Retina (tissue), 1 donor: ENCODE results near the gene TPI1.

ENCODE experiments used
- DNase-seq: peaks from one replicate; pipeline ENCODE4 v3.0.0-alpha.2; 2016

TPI1 gene

DNA sequence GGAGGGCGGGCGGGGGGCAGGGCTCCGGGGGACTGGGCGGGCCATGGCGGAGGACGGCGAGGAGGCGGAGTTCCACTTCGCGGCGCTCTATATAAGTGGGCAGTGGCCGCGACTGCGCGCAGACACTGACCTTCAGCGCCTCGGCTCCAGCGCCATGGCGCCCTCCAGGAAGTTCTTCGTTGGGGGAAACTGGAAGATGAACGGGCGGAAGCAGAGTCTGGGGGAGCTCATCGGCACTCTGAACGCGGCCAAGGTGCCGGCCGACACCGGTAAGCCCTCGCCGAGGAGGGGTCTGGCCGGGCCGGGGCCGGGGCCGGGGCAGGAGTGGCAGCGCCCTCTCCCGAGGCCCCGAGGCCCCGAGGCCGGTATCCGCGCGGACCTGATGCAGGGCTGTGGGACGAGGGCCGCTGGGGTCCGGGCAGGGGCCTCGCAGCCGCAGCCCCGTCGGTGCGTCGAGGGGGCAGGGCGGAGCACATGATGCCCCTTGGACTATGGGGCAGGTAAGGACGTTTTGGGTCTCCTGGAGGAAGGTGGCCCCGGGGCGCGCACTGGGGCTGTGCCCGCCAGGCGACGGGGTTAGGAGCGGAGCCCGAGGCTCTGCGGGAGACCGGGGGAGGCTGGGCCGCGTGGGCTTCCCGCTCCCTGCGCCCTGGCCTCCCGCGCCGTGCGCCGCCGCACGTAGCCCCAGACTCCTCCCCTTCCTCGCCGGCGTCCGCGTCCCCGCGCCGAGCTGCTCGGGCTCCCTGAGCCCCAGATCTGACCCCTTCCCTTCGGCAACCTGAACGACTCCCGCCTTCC, at the start of gene TPI1:
Gene TPI1, plus strand, starts transcription at position 119 of the 798 bp plus-strand sequence. Its CDS starts 36 bp downstream, at position 155.
- peak; percentile 86 for DNase-seq

DNA sequence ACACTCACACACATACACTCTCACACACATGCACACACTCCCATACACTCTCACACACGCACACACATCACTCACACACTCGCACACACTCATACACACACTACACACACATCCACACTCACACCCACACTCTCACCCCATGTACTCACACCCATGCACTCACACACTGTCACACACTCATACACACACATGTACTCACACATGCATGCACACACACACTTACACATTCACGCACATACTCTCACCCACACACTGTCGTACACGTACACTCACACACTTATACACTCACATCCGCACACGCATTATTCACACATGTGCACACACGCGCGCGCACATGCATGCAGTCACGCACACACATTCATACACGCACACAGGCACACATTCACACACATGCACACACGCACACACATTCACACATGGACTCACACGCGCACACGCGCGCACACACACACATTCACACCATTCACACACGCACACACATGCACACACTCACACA, 49.6 kb upstream of the TPI1 start:
- no peak for DNase-seq

DNA sequence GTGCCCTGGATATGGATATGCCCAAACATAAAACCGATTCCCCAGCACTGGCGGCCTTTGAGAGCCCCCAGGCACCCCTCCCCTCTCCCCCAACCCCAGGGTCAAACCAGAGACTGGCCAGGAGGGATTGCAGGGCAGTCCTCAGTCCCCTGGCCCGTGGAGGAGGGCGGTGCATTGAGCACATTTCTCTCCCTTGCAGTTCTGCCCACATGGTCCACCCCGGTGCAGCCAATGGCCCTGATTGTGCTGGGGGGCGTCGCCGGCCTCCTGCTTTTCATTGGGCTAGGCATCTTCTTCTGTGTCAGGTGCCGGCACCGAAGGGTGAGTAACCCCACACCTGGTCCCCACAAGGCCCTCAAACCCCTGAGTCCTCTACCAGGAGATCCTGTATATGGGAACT, 49.1 kb upstream of the TPI1 start:
- peak; percentile 44 for DNase-seq

DNA sequence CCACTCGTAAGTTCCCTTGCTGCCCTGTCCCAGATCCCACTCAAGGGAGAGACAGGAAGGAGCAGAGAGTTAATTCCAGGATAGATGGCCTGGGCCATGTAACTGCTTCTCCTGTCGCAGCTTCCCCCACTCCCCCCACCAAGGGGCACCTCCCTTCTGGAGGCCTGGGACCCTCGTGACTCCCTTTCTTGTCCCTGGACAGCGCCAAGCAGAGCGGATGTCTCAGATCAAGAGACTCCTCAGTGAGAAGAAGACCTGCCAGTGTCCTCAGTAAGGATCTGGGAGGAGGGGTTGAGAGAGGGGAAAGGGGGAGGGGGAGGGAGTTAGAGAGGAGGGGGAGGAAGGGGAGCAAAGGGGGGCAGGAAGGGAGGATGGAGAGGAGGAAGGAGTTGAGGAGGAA, 48.7 kb upstream of the TPI1 start:
- DNase-seq, result no peak

DNA sequence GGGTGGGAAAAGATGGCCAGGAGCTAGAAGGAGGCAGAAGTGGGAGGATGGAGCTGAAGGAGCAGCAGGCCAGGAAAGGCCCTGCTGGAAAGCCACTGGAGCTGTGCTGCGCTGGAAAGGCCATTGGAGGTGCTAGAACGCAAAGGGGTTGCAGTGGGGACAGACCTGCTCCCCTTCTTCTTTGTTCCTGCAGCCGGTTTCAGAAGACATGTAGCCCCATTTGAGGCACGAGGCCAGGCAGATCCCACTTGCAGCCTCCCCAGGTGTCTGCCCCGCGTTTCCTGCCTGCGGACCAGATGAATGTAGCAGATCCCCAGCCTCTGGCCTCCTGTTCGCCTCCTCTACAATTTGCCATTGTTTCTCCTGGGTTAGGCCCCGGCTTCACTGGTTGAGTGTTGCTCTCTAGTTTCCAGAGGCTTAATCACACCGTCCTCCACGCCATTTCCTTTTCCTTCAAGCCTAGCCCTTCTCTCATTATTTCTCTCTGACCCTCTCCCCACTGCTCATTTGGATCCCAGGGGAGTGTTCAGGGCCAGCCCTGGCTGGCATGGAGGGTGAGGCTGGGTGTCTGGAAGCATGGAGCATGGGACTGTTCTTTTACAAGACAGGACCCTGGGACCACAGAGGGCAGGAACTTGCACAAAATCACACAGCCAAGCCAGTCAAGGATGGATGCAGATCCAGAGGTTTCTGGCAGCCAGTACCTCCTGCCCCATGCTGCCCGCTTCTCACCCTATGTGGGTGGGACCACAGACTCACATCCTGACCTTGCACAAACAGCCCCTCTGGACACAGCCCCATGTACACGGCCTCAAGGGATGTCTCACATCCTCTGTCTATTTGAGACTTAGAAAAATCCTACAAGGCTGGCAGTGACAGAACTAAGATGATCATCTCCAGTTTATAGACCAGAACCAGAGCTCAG, 48.0 kb upstream of the TPI1 start:
- peak; percentile 36 for DNase-seq

DNA sequence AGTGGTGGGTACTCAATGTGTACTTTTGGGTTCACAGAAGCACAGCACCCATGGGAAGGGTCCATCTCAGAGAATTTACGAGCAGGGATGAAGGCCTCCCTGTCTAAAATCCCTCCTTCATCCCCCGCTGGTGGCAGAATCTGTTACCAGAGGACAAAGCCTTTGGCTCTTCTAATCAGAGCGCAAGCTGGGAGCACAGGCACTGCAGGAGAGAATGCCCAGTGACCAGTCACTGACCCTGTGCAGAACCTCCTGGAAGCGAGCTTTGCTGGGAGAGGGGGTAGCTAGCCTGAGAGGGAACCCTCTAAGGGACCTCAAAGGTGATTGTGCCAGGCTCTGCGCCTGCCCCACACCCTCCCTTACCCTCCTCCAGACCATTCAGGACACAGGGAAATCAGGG, 47.2 kb upstream of the TPI1 start:
- DNase-seq, result peak; percentile 75

DNA sequence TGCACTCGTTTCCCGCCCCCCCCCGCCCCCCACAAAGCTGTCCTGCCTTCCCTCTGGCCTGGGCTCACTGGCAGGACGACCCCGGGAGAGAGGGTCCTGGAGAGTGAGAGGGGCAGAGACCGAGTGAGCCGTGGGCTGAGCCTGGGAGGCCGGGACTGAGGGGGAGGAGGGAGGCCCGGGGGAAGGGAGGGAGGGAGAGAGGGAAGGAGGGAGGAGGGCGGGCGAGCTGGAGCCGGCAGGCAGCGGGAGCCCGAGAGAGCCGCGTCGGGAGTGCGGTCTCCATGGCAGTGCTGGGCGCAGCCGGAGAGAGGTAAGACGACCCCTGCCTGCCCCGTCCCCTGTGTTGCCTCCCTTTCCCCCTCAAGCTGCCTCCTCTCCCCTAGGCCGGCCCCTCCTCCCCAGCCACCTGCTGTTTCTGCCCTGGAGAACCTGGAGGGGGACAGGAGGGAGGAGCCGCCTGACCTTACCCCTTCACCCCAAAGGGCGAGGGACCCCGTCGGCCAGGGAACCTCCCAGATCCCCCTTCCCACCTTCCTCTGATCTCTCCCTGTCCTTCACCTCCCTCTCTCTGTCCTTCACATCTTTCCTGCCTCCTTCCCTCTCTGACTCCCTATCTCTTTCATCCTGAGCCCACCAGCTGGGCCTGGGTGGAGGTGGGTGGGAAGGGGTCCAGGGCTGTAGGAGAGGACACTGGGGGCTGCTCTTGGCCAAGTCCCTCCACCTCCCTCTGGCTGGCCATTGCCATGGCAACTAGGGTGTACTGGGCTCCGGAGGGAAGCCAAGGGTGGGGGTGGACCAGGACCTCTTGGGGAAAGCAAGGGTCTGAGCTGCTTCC, 45.5 kb upstream of the TPI1 start, which contains the start of gene GPR162:
Gene GPR162, plus strand, starts transcription at position 231 of the 835 bp plus-strand sequence. CDS start 2,078 bp downstream, outside the sequence.
- DNase-seq, result peak; percentile 80

DNA sequence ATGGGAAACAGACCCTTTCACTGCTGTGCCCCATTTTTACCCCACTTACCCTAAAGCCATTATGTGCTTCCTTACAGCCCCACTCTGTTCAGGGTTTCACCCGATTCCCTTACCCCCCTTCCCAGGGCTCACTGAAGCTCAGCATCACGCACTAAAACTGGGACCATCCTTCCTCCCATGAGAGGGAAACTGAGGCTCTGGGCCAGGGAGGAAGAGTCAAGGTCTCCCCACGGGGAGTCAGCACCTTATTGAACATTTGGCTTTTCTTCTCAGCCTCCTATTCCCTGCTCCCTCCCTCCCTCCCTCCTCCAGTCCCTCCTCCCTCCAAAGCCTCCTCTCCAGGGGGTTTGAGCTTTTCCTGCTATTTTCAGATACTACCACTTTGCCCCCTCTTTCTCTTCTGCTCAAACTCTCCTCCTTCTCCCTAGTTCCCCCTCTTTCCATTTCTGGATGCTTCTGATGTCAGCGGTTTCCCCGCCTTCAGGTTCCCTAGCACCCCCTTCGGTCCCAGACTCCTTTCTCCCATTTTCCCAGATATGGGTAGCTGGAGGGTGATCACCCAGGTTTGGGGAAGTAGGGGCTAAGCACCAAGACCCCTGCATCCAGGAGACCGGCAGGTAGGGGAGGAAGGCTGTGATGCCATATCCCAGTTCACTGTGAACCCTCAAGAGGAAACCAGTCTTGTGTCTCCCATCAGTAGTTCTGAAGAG, 44.8 kb upstream of the TPI1 start:
- no peak for DNase-seq

DNA sequence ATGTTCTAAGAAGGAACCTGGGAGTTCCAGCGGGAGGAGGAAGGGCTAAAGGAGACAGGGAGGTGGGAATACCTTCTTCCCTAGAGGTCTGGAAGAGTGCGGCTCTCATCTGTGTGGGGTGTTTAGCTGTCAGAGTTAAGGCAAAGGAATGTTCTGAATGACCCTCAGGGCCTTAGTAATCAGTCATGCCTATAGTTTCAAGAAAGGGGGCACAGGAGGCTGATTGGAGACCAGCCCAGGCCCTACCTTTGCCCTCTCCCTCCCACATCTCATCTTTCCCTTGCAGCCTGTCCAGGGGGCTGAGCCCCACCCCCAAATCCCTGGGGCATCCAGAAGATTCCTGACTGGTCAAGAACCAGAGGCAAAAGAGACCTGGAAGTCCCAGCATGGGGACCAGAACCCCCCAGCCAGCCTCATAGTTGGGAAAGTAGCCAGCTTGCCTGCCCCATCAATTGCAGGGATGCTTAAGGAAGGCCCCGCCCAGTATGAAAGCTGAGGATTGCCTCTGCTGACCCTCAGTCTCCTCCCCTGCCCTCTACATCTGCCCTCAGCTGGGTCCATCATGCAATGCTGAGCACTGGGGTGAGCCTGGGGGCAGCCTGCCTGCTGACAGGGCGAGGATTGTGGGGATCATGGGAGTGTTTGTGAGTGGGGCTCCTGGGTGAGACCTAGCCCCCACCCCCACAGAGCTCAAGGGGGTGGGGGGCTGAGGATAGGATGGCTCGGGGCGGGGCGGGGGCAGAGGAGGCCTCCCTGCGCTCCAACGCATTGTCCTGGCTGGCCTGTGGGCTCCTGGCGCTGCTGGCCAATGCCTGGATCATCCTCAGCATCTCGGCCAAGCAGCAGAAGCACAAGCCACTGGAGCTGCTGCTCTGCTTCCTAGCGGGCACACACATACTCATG, 43.9 kb upstream of the TPI1 start:
- no peak for DNase-seq

DNA sequence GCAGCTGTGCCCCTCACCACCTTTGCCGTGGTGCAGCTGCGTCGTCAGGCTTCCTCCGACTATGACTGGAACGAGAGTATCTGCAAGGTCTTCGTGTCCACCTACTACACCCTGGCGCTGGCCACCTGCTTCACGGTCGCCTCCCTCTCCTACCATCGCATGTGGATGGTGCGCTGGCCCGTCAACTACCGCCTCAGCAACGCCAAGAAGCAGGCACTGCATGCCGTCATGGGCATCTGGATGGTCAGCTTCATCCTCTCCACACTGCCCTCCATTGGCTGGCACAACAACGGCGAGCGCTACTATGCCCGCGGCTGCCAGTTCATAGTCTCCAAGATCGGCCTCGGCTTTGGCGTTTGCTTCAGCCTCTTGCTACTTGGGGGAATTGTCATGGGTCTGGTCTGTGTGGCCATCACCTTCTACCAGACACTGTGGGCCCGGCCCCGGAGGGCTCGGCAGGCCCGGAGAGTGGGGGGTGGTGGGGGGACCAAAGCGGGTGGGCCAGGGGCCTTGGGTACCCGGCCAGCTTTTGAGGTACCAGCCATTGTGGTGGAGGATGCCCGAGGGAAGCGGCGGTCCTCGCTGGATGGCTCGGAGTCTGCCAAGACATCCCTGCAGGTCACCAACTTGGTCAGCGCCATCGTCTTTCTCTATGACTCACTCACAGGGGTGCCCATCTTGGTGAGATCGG, 43.1 kb upstream of the TPI1 start:
- no peak for DNase-seq

DNA sequence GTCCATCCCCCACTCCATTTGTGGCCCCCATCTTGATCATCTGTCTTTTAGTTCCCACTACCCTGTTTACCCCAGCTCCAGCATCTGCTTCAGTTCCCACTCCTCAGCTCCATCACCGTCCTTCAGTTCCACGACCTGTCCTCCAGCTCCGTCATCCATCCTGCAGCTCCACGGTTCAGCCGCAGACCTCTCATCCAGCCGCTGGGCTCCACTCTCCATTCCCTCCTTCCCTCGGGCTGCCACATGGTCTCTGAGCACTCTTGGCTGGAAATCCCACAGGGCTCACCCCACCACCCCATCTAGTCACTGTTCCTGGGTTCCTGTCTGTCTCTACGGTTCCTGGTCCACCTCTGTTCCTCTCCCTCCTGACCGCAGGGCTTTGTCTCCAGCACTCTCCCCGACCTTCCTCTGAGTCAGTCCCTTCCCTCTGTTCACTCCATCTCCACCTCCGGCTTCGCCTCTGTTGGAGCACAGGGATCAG, 42.4 kb upstream of the TPI1 start:
- peak; percentile 29 for DNase-seq

DNA sequence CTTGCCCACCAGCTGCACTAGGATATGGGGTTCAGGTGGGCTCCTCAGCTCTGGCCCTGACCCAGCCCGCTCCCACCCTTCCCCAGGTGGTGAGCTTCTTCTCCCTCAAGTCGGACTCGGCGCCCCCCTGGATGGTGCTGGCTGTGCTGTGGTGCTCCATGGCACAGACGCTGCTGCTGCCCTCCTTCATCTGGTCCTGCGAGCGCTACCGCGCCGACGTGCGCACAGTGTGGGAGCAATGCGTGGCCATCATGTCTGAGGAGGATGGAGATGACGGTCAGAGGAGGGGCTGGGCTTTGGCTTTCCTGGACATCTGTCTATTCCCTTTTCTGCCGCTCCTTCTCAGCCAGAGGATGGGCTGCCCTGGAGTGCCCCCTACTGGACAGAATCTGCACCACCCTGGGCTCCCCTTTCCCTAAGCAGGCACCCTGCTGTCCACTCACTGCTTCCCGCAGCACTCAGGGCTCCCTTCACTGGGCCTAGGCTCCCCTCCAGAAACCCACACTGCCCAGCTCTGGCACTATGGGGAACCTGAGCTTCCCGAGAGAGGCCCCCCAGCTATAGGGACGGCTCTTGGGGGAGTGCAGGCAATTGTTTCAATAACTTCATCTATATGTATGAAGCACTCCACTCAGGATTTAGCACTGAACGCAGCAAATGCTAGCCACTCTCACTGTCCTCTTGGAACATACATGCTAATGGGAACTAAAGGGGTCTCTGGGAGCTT, 41.8 kb upstream of the TPI1 start:
- peak; percentile 95 for DNase-seq

DNA sequence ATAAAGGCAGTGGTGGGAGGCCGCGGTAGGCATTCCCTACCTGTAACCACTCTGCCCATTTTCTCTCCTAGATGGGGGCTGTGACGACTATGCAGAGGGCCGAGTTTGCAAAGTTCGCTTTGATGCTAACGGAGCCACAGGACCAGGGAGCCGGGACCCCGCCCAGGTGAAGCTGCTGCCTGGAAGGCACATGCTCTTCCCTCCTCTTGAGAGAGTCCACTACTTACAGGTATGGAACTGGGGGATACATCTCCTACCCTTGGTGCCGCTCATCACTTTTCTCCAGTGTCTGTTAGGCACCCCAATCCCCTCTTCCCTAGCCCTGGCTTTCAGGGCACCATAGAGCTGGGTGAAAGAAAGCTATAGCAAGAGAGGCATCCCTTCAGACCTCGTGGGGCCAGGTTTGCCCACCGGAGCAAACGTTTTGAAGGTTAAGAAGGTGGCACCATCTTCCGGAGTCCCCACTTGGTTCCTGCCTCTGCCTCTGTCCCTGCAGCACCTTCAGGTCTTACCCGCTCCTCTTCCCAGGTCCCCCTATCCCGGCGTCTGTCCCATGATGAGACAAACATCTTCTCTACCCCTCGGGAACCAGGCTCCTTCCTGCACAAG, 41.1 kb upstream of the TPI1 start:
- DNase-seq, result no peak

DNA sequence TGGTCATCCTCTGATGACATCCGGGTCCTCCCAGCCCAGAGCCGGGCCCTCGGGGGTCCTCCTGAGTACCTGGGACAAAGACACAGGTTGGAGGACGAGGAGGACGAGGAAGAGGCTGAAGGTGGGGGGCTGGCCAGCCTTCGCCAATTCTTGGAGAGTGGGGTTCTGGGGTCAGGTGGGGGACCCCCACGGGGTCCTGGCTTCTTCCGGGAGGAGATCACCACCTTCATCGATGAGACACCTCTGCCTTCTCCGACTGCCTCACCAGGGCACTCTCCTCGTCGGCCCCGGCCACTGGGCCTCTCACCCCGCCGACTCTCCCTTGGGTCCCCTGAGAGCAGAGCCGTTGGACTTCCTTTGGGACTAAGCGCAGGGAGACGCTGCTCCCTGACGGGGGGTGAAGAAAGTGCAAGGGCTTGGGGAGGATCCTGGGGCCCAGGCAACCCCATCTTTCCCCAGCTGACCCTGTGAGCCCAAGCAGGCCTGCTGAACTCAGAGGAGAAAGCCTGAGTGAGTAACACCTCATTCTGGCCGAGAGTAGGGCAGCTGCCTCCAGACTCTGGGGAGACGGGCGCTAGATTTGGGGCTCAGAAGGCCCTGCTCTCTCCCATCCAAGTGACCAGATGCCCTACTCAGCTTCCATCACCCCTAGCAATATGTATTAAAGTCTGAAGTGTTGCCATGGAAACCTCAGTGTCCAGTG, 40.4 kb upstream of the TPI1 start:
- no peak for DNase-seq

DNA sequence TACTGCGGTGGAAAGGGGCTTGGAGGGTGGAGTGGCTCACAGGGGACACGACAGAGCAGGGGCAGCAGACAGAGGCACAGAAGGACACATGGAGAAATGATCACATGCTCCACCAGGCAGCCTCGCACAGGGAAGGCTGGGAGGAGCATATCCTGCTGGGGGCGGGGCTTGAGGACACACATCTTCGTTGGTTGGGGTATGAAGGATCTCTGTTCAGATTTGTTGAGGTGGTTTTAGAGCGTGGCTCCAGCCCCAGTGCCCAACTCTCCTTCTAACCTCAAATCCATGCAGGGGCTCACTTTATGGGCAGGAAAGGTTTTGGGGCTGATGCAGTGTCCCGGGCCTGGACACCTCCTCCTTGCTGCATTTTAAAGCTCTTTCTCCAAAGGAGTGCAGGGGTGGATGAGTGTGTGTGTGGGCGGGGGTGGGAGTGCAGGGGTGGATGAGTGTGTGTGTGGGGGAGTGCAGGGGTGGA, 39.9 kb upstream of the TPI1 start:
- DNase-seq, result peak; percentile 90

DNA sequence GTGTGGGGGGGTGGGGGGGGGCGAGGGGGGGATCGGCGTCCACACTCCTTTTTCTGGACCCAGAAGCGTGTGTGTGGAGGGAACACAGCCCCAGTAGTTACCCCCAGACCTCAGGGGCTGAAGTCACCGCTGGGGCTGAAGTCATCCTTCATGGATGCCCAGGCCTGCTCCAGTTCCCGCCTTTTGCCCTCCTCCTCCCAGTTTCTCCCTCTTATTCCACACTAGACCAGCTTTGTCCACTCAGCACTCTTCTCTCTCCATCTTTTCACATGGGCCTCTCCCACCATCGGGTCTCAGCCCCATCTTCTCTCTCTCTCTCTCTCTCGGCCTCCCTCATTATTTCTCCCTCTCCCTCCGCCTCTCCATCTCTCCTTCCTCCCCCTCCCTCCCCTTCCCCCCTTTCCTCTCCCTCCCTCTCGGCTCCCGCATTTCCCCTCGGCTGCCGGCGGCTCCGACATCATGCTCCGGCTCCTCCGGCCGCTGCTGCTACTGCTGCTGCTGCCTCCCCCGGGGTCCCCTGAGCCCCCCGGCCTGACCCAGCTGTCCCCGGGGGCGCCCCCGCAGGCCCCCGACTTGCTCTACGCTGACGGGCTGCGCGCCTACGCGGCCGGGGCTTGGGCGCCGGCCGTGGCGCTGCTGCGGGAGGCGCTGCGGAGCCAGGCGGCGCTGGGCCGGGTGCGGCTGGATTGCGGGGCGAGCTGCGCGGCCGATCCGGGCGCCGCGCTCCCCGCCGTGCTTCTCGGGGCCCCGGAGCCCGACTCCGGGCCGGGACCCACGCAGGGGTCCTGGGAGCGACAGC, 39.1 kb upstream of the TPI1 start, which contains the start of gene P3H3:
Gene P3H3, plus strand, starts transcription at position 426 of the 799 bp plus-strand sequence. Its CDS starts 34 bp downstream, at position 460.
- peak; percentile 69 for DNase-seq
